CD4-positive, alpha-beta T cell treated with Interleukin-17A for 1 hour (primary cell): Measurements from ENCODE around the gene LRRC2.

Experiments
- DNase-seq: peaks from one replicate; pipeline ENCODE4 v3.0.0-alpha.2; 2020

Gene LRRC2

GRCh38 chr3:46470831-46471230 is 95.3 kb downstream of the LRRC2 start:
- no peak for DNase-seq

GRCh38 chr3:46469680-46470357 is 96.3 kb downstream of the LRRC2 start:
- DNase-seq: no peak

- no peak for DNase-seq
Measured at GRCh38 chr3:46468753-46469600, 97.1 kb downstream of the LRRC2 start.

- DNase-seq: no peak
Measured at GRCh38 chr3:46467562-46467961, 98.5 kb downstream of the LRRC2 start.

GRCh38 chr3:46466871-46467403 is 99.2 kb downstream of the LRRC2 start:
- DNase-seq: no peak

GRCh38 chr3:46466273-46466672 is 99.8 kb downstream of the LRRC2 start:
- no peak for DNase-seq
